HS-27A (cell line): ENCODE measurements around the gene AXIN1.
"Not testable (repeated sequence)": the region's sequence is repeated elsewhere in the genome, so short reads cannot be mapped to it uniquely, and the experiment has no call there.

Experiments used
- DNase-seq: peaks from one replicate; pipeline ENCODE4 v3.0.0-alpha.2; 2012; ENCODE audit warnings: low read depth, missing footprints

The AXIN1 gene, protein sequence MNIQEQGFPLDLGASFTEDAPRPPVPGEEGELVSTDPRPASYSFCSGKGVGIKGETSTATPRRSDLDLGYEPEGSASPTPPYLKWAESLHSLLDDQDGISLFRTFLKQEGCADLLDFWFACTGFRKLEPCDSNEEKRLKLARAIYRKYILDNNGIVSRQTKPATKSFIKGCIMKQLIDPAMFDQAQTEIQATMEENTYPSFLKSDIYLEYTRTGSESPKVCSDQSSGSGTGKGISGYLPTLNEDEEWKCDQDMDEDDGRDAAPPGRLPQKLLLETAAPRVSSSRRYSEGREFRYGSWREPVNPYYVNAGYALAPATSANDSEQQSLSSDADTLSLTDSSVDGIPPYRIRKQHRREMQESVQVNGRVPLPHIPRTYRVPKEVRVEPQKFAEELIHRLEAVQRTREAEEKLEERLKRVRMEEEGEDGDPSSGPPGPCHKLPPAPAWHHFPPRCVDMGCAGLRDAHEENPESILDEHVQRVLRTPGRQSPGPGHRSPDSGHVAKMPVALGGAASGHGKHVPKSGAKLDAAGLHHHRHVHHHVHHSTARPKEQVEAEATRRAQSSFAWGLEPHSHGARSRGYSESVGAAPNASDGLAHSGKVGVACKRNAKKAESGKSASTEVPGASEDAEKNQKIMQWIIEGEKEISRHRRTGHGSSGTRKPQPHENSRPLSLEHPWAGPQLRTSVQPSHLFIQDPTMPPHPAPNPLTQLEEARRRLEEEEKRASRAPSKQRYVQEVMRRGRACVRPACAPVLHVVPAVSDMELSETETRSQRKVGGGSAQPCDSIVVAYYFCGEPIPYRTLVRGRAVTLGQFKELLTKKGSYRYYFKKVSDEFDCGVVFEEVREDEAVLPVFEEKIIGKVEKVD

DNA sequence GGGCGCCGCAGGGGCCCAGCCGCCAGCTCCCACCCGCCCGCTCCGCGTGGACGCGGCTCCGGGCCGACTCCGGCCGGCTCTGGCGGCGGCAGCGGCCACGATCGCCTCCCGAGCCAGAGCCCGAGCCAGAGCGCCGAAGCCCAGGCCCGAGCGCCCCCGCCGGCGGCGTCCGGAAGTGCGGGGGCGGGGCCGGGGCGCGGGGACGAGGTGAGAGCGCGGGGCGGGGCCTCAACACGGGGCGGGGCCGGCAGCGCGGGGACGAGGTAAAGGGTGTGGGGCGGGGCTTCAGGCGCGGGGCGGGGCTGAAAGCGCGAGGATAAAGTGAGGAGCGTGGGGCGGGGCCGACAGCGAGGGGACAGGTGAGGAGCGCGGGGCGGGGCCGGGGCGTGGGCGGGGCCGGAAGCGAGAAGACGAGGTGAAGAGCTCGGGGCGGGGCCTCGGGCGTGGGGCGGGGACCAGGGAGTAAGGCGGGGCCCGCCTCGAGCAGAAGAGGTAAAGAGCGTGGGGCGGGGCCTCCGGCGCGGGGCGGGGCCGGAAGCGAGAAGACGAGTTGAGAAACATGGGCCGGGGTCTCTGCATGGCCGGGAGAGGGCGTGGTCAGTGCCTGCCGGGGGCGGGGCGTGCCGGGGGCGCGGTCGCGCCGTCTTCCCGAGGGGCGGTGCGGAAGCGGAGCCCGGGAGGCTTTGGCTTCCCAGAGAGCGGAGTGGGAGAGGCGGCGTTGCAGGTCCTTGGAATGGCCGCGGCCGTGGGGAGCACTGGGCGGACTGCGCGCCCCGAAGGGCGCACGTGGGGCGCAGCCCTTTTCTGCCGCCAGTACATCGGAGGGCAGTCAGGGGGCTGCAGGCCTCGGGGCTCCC lies at the start of gene AXIN1:
Gene AXIN1 (minus strand): TSS at position 177 of the 857 bp plus-strand sequence. CDS start 5,698 bp downstream, outside the sequence.
- DNase-seq = peak; percentile 51

DNA sequence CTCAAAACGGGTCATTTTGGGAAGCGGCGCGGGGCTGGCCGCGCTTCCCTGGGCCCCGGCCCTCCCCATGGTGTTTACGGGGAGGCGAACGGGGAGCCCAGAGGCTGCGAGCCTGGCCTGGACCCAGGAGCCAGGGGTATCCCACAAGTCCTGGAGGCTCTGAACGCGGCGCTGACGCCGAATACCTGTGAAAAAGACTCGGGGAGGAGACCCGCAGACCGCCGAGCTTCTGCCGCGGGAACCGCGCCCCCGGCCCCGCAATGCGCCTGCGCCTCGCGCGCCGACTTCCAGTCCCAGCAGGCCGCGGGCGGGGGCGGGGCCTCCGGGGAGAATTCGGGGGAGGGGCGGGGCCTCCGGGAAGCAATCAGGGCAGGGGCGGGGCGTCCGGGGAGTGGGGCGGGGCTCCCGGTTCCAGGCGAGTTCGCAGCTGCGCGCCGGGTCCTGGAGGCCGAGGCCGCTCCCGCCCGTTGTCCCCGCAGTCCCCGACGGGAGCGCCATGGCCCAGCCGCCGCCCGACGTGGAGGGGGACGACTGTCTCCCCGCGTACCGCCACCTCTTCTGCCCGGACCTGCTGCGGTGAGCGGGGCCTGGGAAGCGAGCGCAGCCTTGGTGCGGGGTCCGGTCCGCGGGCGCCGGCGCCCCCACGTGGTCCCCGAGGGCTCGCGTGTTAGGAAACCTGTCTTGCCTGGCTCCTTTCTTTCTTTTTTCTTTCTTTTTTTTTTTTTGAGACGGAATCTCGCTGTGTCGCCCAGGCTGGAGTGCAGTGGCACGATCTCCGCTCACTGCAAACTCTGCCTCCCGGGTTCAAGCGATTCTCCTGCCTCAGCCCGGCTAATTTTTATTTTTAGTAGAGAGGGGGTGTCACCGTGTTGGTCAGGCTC lies 49.2 kb upstream of the AXIN1 start, which contains the start of gene DECR2:
Gene DECR2 (plus strand): TSS at position 418 of the 881 bp plus-strand sequence. CDS start 79 bp downstream, at position 497.
- peak; percentile 39 for DNase-seq

DNA sequence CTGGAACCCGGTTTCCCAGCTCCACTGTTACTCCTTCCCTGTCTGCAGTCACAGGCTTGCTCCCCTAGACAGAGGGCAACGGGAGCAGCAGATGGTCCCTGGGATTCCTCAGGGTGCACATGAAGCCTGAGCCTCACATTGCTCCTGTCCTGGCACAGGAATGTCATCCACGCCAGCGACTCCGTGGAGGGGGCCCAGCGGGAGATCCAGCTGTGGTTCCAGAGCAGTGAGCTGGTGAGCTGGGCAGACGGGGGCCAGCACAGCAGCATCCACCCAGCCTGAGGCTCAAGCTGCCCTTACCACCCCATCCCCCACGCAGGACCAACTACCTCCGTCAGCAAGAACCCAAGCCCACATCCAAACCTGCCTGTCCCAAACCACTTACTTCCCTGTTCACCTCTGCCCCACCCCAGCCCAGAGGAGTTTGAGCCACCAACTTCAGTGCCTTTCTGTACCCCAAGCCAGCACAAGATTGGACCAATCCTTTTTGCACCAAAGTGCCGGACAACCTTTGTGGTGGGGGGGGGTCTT lies 47.6 kb upstream of the AXIN1 start:
- DNase-seq = no peak

DNA sequence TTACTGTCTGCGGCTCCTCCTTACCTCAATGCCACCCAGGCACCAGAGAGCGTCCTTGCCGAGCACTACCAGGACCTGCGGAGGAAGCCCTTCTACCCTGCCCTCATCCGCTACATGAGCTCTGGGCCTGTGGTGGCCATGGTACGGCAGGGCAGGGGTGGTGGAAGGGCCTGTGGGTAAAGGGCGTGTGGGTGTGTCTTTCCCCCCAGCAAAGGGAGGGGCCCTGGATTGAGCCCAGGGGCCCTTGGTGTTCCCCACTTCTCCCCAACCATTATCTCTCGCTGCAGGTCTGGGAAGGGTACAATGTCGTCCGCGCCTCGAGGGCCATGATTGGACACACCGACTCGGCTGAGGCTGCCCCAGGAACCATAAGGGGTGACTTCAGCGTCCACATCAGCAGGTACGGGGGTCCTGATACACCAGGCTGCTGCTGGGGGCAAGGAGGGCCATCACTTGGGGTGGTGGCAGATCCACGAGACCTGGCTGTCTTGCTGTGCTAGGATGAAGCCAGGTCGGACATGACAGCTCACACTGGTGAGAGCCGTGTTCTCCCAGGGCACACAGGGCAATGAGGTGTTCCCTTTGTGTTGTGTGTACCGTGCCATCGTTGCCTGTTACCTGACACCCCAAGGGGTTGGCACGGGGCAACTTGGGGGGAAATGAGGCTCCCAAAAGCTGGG lies 47.0 kb upstream of the AXIN1 start:
- no peak for DNase-seq

DNA sequence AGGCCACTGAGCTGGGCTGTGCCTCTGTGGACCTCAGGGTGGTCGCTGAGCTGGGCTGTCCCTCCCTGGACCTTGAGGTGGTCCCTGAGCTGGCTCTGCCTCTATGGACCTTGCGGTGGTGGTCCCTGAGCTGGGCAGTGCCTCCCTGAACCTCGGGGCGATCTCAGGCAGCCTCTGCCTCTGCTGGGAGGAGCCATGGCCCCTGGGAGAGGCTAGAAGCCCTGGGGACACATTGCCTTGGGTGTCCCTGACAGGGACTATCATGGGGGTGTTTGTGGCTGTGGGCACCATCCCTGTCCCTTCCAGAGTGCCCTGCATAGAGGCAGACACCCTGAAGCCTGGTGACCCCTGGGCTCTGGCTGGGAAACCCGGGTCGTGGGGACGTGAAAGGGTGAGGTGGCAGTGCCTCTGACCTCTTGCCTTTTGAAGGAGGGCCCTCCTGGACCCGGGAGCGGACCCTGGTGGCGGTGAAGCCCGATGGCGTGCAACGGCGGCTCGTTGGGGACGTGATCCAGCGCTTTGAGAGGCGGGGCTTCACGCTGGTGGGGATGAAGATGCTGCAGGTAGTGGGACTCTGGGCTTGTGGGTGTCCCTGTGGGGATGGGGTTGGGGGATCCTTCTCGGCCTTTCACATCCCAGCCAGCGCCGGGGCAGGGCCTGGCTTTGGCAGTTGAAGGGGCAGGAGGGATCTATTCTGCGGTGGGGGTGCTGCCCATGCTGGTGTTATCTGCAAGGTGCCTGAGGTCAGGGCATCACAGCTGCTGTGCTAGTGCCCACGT lies 46.2 kb upstream of the AXIN1 start:
- DNase-seq = no peak

DNA sequence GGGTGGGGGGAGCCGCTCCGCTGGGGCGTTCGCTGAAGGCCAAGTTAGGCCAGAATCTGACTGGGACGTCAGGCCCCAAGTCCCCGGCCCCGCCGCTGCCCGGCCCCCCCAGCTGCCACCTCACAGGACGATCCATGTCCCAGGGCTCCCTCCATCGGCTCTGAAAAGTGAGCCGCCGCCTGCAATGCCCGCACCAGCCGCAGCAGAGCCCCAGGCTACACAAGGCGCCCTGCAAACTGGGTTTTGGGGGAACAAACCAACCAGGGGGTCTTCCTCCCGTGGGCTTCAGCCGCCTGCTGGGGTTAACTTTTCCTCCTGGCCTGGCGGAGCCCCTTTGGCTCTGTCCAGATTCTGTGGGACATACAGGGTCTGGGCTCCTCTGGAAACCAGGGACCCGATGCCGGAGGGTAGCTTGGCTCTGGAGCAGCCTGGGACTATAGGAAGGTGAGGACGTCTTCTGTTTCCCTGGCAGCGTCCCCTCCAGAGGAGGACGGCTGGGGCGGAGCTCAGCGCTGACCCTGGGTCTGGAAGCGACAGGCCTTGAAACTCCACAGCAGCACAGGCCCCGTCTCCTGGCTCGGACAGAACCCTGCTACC lies 45.3 kb upstream of the AXIN1 start:
- DNase-seq = no peak

DNA sequence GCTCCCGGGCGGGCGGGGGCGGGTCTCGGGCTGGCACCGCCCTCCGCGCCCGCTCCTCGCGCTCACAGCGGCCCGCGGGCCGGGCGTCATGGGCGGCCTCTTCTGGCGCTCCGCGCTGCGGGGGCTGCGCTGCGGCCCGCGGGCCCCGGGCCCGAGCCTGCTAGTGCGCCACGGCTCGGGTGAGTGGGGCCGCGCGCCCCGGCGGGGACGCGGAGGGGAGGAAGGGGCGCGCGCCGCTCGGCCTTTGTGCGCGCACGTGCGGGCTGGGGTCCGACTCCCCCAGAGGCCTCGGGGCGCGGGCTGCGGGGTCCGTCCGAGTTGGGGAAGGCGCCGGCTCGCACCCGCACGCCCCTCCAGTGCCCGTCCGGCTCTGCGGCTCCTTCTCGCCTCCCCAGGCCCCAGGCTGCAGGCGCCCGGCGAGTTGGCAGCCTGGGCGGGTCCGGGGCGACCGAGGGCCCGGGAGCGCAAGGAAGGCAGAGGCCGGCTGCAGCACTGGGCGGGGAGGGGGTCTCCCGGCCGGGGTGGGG lies 44.7 kb upstream of the AXIN1 start, which contains the start of gene NME4:
Gene NME4 (plus strand): TSS at position 65 of the 527 bp plus-strand sequence. CDS start 24 bp downstream, at position 89.
- DNase-seq = no peak

DNA sequence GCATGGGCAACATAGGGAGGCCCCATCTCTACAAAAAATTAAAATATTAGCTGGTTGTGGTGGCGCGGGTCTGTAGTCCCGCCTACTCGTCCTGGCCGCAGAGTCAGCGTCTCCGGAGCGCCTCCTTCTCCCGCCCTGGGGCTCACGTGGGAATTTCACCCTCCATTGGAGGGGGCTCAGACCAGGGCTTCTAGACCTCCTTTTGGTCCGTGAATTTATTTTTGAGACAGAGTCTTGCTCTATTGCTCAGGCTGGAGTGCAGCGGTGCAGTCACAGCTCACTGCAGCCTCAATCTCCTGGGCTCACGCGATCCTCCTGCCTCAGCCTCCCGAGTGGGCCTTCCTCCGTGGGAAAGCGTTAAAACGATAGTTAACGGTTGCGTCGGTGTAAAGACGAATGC lies 44.1 kb upstream of the AXIN1 start:
- peak; percentile 23 for DNase-seq

DNA sequence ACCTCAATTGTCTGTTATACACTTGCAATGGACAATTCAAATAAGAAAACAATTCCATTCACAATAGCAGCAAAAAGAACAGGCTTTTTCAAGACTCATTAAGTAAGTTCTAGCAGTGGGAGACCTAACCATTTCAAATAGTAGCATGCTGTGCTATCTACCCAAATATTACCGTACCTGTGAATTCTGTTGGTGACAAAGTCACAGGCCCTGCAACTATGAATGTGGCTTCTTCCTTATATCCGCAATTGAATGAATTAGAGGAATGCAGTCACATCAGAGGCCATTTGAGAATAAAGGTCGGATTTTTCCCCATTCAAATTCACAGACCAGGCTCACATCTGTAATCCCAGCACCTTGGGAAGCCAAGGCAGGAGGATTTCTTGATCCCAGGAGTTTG lies 43.7 kb upstream of the AXIN1 start:
- DNase-seq = no peak

DNA sequence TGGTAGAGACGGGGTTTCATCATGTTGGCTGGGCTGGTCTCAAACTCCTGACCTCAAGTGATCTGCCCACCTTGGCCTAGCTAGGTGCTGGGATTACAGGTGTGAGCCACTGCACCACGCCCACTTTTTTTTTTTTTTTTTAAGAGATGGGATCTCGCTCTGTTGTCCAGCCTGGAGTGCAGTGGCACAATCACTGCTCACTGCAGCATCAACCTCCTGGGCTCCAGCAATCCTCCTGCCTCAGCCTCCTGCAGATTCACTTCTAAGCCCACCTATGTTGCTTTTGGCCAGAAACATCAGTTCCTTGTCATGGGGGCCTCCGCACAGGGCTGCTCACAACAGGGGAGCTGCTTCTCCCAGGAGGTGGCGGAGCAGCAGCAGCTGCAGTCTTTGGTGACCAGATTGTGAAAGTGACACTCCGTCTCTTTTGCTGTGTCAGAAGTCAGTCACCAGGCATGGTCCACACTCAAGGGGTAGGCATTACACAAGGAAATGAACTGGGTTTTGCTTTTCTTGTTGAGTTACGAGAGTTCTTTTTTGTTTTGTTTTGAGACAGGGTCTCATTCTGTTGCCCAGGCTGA lies 40.0 kb upstream of the AXIN1 start:
- no peak for DNase-seq

DNA sequence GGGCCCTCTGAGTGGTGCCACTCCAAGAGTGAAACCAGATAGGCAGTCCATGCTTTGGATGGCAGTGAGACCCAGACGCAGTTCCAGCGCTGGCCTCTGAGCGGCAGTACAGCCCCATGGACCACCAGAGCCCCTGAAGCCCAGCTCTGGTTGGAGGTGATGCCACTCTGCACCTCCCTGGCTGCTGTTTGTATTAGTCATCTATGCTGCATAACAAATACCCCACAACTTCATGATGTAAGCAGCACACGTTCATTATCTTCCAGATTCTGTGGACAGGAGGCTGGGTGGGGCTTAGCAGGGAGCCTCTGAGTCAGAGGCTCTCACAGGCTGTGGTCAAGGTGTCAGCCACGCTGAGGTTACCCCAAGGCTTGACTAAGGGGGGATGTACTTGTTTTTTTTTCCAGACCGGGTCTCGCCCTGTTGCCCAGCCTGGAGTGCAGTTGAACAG lies 39.4 kb upstream of the AXIN1 start:
- peak; percentile 33 for DNase-seq

DNA sequence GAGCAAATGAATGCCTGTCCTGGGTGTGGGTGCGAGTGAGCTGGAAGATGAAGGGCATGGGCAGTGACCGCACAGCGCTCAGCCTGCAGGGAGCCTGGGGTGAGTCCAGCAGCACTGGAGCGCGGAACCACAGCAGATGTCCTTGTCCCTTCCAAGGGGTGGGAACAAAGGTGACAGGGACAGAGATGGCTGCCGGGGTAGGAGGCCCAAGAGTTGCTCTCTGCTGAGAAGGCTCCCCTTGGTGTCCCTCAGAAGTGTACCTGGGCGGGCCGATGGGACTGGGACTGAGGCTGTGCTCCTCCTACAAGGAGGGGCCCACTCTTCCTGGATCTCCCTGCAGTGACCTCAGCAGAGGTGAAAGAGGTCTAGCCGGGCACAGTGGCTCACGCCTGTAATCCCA lies 36.8 kb upstream of the AXIN1 start:
- DNase-seq = no peak

DNA sequence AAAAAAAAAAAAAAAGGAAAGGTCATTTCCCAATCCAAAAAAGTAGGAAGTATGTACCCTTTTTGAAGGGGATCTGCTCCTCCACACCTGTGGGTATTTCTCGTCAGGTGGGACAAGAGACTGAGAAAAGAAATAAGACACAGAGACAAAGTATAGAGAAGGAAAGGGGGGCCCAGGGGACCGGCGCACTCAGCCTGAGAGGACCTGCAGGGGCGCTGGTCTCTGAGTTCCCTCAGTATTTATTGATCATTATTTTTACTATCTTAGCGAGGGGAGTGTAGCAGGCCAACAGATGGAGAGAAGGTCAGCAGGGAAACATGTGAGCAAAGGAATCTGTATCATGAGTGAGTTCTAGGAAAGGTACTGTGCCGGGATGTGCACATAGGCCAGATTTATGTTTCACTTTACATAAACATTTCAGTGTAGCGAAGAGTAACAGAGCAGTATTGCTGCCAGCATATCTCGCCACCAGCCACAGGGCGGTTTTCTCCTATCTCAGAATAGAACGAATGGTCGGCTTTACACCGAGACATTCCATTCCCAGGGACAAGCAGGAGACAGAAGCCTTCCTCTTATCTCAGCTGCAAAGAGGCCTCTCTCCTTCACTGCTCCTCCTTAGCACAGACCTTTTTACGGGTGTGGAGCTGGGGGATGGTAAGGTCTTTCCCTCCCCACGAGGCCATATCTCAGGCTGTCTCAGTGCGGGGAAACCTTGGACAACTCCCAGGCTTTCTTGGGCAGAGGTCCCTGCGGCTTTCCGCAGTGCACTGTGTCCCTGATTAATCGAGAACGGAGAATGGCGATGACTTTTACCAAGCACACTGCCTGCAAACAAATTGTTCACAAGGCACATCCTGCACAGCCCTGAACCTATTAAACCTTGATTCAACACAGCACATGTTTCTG lies 35.5 kb upstream of the AXIN1 start:
- DNase-seq = not testable (repeated sequence)

DNA sequence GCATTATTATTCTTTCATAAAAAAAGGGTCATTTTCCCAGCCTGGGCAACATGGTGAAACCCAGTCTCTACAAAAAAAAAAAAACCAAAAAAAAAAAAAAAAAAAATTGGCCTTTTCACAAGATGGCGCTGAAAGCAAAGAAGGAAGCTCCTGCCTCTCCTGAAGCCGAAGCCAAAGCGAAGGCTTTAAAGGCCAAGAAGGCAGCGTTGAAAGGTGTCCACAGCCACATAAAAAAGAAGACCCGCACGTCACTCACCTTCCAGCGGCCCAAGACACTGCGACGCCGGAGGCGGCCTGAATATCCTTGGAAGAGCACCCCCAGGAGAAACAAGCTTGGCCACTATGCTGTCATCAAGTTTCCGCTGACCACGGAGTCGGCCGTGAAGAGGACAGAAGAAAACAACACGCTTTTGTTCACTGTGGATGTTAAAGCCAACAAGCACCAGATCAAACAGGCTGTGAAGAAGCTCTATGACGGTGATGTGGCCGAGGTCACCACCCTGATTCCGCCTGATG lies 34.2 kb upstream of the AXIN1 start:
- no peak for DNase-seq

DNA sequence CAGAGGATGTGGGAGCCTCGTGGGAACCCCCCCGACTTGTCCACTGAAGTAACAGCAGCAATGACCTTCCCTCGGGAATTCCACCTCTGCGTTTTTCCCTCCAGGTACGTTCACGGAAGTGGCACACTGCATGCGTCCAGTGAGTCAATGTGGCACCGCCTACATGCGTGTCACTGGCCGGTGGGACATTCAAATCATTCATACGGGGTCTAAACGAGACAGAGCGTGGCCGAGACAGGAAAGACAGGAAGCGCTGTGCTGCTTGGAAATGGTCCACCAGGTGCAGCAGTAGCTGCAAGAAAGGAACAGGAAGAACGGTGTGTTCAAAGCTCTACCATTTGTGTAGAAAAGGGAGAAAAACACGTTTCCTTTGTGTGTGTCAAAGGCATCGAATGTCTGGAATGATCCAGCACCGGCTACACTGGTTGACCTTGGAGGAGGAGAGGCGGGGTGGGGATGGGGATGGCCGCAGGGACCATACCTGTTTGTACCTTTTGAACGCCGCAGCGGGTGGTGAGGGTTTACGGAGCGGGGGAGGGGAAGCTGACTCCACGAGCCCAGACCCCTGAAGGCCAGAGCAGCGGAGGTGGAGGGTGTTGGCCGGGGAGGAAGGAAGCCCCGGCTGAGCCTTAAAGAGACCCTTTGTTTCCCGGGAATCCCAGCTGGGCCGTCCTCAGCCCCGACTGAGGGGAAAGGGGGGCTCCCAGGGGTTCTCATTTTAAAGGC lies 31.0 kb upstream of the AXIN1 start:
- no peak for DNase-seq
